Lung (tissue), 12 donors: Measurements from ENCODE around the gene XPO4. TPM values are rescaled to one million over a fixed set of nuclear protein-coding genes. Genes with fewer than 3 reads are reported as not detected.

Experiments used
- ATAC-seq: fragments of 200-7000 bp; cut with Tn5 transposase; one replicate; pipeline ENCODE4 v1.9.1; 2020; ENCODE audit warnings: moderate number of reproducible peaks; ENCODE audit not compliant: insufficient read depth, low FRiP score
- DNase-seq, 3 donors: peaks; one replicate each; pipeline ENCODE4 v3.0.0-alpha.2; 2013 to 2017
- H3K27ac ChIP-seq, 2 donors: one replicate each; pipeline ENCODE4 v1.5.1; 2013; ENCODE audit warnings: mild to moderate bottlenecking in 2 of 2, moderate library complexity in 2 of 2, control low read depth in 1 of 2, inconsistent platforms in 1 of 2, low read depth in 1 of 2, low read length in 1 of 2
- H3K27me3 ChIP-seq, 3 donors: one replicate each; pipeline ENCODE4 v1.5.1; 2013; ENCODE audit warnings: low read length in 2 of 3; ENCODE audit not compliant: control insufficient read depth in 3 of 3, insufficient read depth in 3 of 3
- H3K36me3 ChIP-seq, 4 donors: one replicate each; pipeline ENCODE4 v1.5.1; 2013; ENCODE audit warnings: low read length in 4 of 4, mild to moderate bottlenecking in 1 of 4, moderate library complexity in 1 of 4; ENCODE audit not compliant: control insufficient read depth in 4 of 4, insufficient read depth in 4 of 4
- H3K4me1 ChIP-seq, 5 donors: one replicate each; pipeline ENCODE4 v1.5.1; 2013; ENCODE audit warnings: low read length in 5 of 5, mild to moderate bottlenecking in 2 of 5, moderate library complexity in 1 of 5; ENCODE audit not compliant: control insufficient read depth in 5 of 5, insufficient read depth in 5 of 5
- H3K4me3 ChIP-seq: one replicate; pipeline ENCODE4 v1.5.1; 2013; ENCODE audit warnings: mild to moderate bottlenecking, control low read depth, moderate library complexity
- H3K9ac ChIP-seq, 2 donors: one replicate each; pipeline ENCODE4 v1.5.1; 2013; ENCODE audit warnings: low read length in 2 of 2, control low read depth in 1 of 2; ENCODE audit not compliant: insufficient read depth in 1 of 2
- H3K9me3 ChIP-seq, 4 donors: one replicate each; pipeline ENCODE4 v1.5.1; 2013; ENCODE audit warnings: low read length in 3 of 4, mild to moderate bottlenecking in 1 of 4, moderate library complexity in 1 of 4; ENCODE audit not compliant: control insufficient read depth in 4 of 4, insufficient read depth in 3 of 4
- CTCF ChIP-seq: IDR thresholded peaks from 2 replicates; pipeline ENCODE4 v1.5.1; 2012; ENCODE audit warnings: mild to moderate bottlenecking; ENCODE audit errors: control extremely low read depth, extremely low read depth
- WGBS, 2 donors: extraction: QIAGEN DNeasy Blood & Tissue Kit; methylation state at CpG; one replicate each; pipeline ENCODE4 v1.1.7; 2013; 5-methylcytosine and 5-hydroxymethylcytosine counted together
- polyA plus RNA-seq, 2 donors: library from polyadenylated mRNA; stranded (reverse); fragments of 200-250 nt; gene quantifications; one replicate each; pipeline ENCODE4 v1.2.1, GENCODE V29; 2013
- total RNA-seq, 2 donors: library from RNA; depleted of rRNA in 1 of 2; stranded (reverse); fragments of >200 nt in 1 of 2; gene quantifications; one replicate each; pipeline ENCODE4 v1.2.1, GENCODE V29; 2014 to 2021
- donor health status: control.
- donor health status: control.
- donor health status: Bipolar disorder and iron deficiency.
- donor health status: healthy.
- donor health status: DM: yes; HTN: yes; CAD: no.

The XPO4 gene
- total and polyA plus RNA-seq, 4 donors, result 3.1 to 25.5 (median 9.9) TPM

GRCh38 chr13:20822406-20822805 is 80.1 kb downstream of the XPO4 start:
- DNase-seq (no peak), ATAC-seq (no peak)
- TF ChIP-seq CTCF, result no peak
- Histone ChIP-seq H3K4me1 (peaks cover 0 to 16% (median 9%) of the 10 kb centered on the region in 5 donors), H3K27ac (peak overlapping the region in 1 of 2 donors; percentile 67), H3K36me3 (peaks cover 0 to 4% (median under 1%) of the 10 kb centered on the region in 4 donors), H3K27me3 (no peaks in the 10 kb centered on the region), H3K9ac (no peak overlapping the region), H3K9me3 (no peaks in the 10 kb centered on the region), H3K4me3 (no peak overlapping the region)
- 97 to 98% methylated on average over 1 of the region's 1 CpG for WGBS, 2 donors

- Histone ChIP-seq H3K4me1 (peaks cover 0 to 12% (median 4%) of the 10 kb centered on the region in 5 donors), H3K27me3 (no peaks in the 10 kb centered on the region), H3K4me3 (no peak overlapping the region), H3K9ac (no peak overlapping the region), H3K36me3 (peaks cover 0 to 4% (median under 1%) of the 10 kb centered on the region in 4 donors), H3K27ac (no peak overlapping the region), H3K9me3 (no peaks in the 10 kb centered on the region)
- WGBS, 2 donors, result 97 to 98% methylated on average over 3 of the region's 3 CpGs
- TF ChIP-seq CTCF, result no peak
- ATAC-seq, result no peak
- DNase-seq, result no peak
Observed at GRCh38 chr13:20819715-20820114, 82.8 kb downstream of the XPO4 start.

GRCh38 chr13:20815464-20815863 is 87.1 kb downstream of the XPO4 start:
- no peaks in the 10 kb centered on the region for H3K27me3 ChIP-seq
- DNase-seq (no peak), ATAC-seq (no peak)
- peaks cover 0 to 1% (median 0%) of the 10 kb centered on the region in 4 donors for H3K36me3 ChIP-seq
- no peak overlapping the region for H3K4me3 ChIP-seq
- WGBS, 2 donors, result 44 to 80% methylated on average over 1 of the region's 1 CpG
- H3K9ac ChIP-seq, result no peak overlapping the region
- no peak for TF ChIP-seq CTCF
- peak overlapping the region in 1 of 2 donors; percentile 90 for H3K27ac ChIP-seq
- H3K4me1 ChIP-seq, result peaks cover 7 to 16% (median 13%) of the 10 kb centered on the region in 5 donors
- no peaks in the 10 kb centered on the region for H3K9me3 ChIP-seq
